Brain microvascular endothelial cell (primary cell): ENCODE measurements around the gene TERT.

Source experiments
- DNase-seq: peaks from one replicate; pipeline ENCODE4 v3.0.0-alpha.2; 2020
- H3K27ac ChIP-seq: fragments of 250-450 bp; sonication (Bioruptor Pico); 2 replicates; pipeline ENCODE4 v1.5.1; 2020; ENCODE audit warnings: mild to moderate bottlenecking, moderate library complexity
- H3K27me3 ChIP-seq: fragments of 250-450 bp; sonication (Bioruptor Pico); replicated peaks from 2 replicates; pipeline ENCODE4 v1.5.1; 2020; ENCODE audit warnings: mild to moderate bottlenecking
- H3K36me3 ChIP-seq: fragments of 250-450 bp; sonication (Bioruptor Pico); replicated peaks from 2 replicates; pipeline ENCODE4 v1.5.1; 2020; ENCODE audit warnings: mild to moderate bottlenecking
- H3K4me3 ChIP-seq: 2 replicates; pipeline ENCODE4 v1.5.1; 2011; ENCODE audit warnings: low read depth, mild to moderate bottlenecking, control low read depth, low read length, moderate library complexity
- in situ Hi-C: cut with HindIII; loops from 2 replicates; pipeline ENCODE4 v1.10.0; 2017; ENCODE audit warnings: low sequenced_read_pairs, low pct_ligation_motif_present
- TF ChIP-seq, protein P1 (sequence below): IDR thresholded peaks from 2 replicates; pipeline ENCODE4 v1.5.1; 2011; ENCODE audit warnings: low read depth, mild to moderate bottlenecking, moderate library complexity, low read length, control low read depth, inconsistent platforms; ENCODE audit errors: missing control alignments

Gene TERT

DNA sequence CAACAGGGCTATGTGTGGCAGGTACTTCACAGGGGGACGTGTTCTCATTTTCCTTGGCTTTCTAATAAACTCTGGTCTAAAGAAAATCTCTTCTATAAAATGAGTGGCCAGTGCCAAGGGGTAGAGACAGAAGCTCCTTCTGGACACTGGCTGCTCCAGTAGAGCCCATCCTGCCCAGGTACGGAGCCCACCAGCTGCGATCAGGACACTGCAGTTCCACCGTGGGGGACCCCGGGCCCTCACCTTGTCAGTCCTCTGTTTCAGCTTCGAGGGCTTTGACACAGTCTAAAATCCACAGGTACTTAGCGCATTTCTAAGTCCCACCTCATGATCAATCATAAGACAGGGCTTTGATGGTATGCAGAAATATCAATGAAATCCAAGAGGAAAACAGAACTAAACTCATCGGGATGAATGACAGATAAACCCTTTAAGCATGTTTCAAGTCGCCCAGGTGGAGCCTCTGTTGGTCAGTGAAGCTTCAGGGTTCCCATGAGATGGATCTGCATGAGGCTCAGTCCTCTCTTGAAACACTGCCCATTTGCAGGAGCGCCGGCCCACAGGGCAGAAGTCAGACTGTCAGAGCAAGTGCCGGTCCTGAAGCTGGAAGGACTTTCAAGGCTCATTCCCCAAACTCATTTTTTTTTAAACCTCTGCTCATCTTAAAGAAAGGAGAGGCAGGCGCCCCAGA is 20.3 kb upstream of the TERT start:
- H3K27me3 ChIP-seq = no peaks in the 10 kb centered on the region
- H3K36me3 ChIP-seq = peaks cover 24% of the 10 kb centered on the region
- no peak overlapping the region for H3K4me3 ChIP-seq
- no peak overlapping the region for H3K27ac ChIP-seq
- TF ChIP-seq, protein P1, sequence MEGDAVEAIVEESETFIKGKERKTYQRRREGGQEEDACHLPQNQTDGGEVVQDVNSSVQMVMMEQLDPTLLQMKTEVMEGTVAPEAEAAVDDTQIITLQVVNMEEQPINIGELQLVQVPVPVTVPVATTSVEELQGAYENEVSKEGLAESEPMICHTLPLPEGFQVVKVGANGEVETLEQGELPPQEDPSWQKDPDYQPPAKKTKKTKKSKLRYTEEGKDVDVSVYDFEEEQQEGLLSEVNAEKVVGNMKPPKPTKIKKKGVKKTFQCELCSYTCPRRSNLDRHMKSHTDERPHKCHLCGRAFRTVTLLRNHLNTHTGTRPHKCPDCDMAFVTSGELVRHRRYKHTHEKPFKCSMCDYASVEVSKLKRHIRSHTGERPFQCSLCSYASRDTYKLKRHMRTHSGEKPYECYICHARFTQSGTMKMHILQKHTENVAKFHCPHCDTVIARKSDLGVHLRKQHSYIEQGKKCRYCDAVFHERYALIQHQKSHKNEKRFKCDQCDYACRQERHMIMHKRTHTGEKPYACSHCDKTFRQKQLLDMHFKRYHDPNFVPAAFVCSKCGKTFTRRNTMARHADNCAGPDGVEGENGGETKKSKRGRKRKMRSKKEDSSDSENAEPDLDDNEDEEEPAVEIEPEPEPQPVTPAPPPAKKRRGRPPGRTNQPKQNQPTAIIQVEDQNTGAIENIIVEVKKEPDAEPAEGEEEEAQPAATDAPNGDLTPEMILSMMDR = no peak
- no peak for DNase-seq
- in situ Hi-C loops = loop anchor here (25.0 kb wide), 1 partner anchor 103 kb away; the partner anchor contains the start of gene SLC6A19

DNA sequence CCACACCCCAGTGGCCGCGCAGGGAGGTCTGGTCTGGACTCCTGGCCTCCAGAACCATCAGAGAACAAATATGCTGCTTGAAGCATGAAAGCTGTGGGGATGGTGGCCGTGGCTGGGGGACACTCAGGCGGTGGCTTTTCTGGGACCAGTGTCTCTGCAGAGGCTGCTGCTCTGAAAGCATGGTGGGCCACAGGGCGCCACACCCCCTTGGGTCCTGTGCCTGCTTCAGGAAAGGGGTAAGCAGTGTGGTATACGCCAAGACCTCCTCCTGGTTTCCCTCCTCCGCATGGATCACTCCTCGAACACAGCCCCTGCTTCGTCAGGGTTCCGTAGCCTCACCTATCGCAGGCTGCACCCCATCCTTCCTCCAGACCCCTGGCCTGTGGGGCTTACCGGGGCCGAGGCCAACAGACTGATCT is 19.7 kb upstream of the TERT start:
- in situ Hi-C loops = loop anchor here (25.0 kb wide), 1 partner anchor 102 kb away; the partner anchor contains the start of gene SLC6A19
- Histone ChIP-seq H3K27me3 (no peaks in the 10 kb centered on the region), H3K27ac (no peak overlapping the region), H3K36me3 (peaks cover 18% of the 10 kb centered on the region), H3K4me3 (no peak overlapping the region)
- TF ChIP-seq, protein P1 = no peak
- no peak for DNase-seq

DNA sequence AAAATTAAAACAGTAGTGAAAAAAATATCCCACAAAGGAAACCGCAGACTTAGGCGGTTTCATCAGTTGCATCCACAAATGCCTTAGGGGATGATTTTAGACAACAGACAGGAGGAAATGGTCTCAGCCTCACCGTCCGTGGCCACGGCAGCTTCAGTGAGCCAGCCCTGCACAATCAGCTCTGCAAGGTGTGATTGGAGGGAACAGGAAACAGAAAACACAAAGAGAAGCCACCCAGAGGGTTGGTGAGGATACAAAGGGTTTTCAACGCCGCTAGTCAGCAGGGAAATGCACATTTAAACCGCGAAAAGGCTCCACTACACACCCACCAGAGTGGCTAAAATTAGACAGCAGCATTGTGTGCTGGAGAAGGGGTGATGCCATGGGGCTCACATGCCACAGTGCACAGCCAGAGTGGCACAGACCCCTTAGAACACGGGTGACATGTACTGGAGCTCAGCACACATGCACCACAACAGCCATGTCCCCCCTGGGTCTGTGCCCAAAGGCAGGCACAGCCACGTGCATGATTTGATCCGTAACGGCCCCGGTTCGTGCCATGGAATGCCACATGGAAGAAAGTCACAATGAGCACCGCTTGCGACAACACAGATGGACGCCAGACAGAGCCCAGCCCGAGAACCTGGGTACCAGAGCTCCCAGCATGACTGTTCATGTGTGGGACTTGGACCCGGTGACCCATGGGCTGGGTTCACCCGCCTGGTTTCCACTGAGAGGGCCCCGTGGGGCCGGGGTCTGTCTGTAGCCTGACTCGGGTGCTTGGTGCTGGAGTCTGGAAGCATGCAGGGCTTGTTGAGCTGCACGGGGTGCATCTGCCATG is 18.3 kb upstream of the TERT start:
- Histone ChIP-seq H3K27me3 (no peaks in the 10 kb centered on the region), H3K36me3 (peaks cover 6% of the 10 kb centered on the region), H3K4me3 (no peak overlapping the region), H3K27ac (no peak overlapping the region)
- DNase-seq = no peak
- TF ChIP-seq, protein P1 = no peak
- in situ Hi-C loops = loop anchor here (25.0 kb wide), 1 partner anchor 101 kb away; the partner anchor contains the start of gene SLC6A19

DNA sequence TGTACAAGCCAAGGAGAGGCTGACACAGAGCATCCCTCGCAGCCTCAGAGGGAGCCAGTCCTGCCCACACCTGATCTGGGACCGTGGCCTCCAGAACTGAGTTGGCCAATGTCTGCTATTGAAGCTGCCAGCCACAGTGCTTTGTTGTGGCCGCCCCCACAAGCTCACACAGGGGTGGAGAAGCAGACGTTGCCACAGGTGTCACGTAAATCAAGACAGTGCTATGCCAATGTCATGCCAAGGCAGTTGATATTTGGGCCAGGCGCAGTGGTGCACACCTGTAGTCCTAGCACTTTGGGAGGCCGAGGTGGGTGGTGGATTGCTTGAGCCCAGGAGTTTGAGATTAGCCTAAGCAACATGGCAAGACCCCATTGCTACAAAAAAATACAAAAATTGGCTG is 17.3 kb upstream of the TERT start:
- TF ChIP-seq, protein P1 = no peak
- DNase-seq = no peak
- Histone ChIP-seq H3K36me3 (no peaks in the 10 kb centered on the region), H3K27me3 (no peaks in the 10 kb centered on the region), H3K4me3 (no peak overlapping the region), H3K27ac (no peak overlapping the region)
- in situ Hi-C loops = loop anchor here (25.0 kb wide), 1 partner anchor 100 kb away; the partner anchor contains the start of gene SLC6A19

DNA sequence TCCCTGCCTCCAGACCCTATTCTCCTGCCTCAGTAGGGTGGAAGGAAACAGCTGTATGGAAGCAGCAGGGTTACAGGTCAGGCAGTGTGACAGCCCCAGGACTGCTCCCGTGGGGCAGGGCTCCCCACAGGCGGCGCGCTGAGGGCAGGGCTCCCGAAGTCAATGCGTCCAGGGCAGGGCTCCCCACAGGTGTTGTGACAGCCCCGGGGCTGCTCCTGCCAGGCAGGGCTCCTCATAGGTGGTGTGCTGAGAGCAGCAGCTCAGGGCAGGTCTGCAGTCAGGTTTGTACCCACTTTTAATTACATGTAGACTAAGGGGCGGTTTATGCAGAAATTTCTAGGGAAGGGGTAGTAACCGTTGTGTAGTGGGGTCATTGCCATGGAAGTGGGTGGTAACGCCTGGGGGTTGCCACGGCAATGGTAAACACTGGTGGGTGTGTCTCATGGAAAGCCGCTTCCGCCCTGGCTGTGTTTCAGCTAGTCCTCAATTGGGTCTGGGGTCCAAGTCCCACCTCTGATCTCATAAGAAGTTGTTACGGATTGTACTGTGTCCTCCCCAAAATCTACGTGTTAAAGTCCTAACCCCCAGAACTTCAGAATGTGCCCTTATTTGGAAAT is 16.7 kb upstream of the TERT start:
- in situ Hi-C loops = loop anchor here (25.0 kb wide), 1 partner anchor 99 kb away; the partner anchor contains the start of gene SLC6A19

More for the DNA sequence above, 16.7 kb upstream of the TERT start:
- Histone ChIP-seq H3K27ac (no peak overlapping the region), H3K36me3 (no peaks in the 10 kb centered on the region), H3K4me3 (no peak overlapping the region), H3K27me3 (no peaks in the 10 kb centered on the region)
- DNase-seq = no peak
- TF ChIP-seq, protein P1 = no peak
